Endothelial cell (in vitro differentiated cells): Measurements from ENCODE around the gene KLHL17. TPM values are rescaled to one million over a fixed set of nuclear protein-coding genes. Genes with fewer than 3 reads are reported as not detected.

Experiments used
- DNase-seq: peaks from one replicate; pipeline ENCODE4 v3.0.0; 2021; ENCODE audit warnings: low spot score
- H3K27ac Mint-ChIP-seq: one replicate; pipeline ENCODE4 v1.8.0; 2021; ENCODE audit warnings: mixed read lengths, inconsistent platforms; ENCODE audit not compliant: unreplicated experiment
- H3K27me3 Mint-ChIP-seq: one replicate; pipeline ENCODE4 v1.8.0; 2021; ENCODE audit warnings: mild to moderate bottlenecking, moderate library complexity, mixed read lengths, inconsistent platforms; ENCODE audit not compliant: unreplicated experiment
- H3K36me3 Mint-ChIP-seq: one replicate; pipeline ENCODE4 v1.8.0; 2021; ENCODE audit warnings: mild to moderate bottlenecking, low read depth, mixed read lengths, inconsistent platforms; ENCODE audit not compliant: unreplicated experiment
- H3K4me1 Mint-ChIP-seq: one replicate; pipeline ENCODE4 v1.8.0; 2021; ENCODE audit warnings: mild to moderate bottlenecking, mixed read lengths, inconsistent platforms; ENCODE audit not compliant: unreplicated experiment
- H3K4me3 Mint-ChIP-seq: one replicate; pipeline ENCODE4 v1.8.0; 2021; ENCODE audit warnings: mild to moderate bottlenecking, mixed read lengths, inconsistent platforms; ENCODE audit not compliant: unreplicated experiment
- H3K9me3 Mint-ChIP-seq: one replicate; pipeline ENCODE4 v1.8.0; 2021; ENCODE audit warnings: mixed read lengths, inconsistent platforms; ENCODE audit not compliant: unreplicated experiment
- total RNA-seq: library from RNA; stranded (reverse); fragmentation: NEBNext Ultra II Directional; extraction: Animal tissue kit (Norgen Biotek cat#: 25700); gene quantifications from one replicate; pipeline ENCODE4 v1.2.1, GENCODE V29; 2021; ENCODE audit not compliant: unreplicated experiment
- TF ChIP-seq, protein P1 (sequence below): fragments of 200-600 bp; sonication (generic); IDR thresholded peaks from one replicate; pipeline ENCODE4 v1.5.0; 2021; ENCODE audit warnings: antibody characterized with exemption; ENCODE audit not compliant: unreplicated experiment

KLHL17 gene
- total RNA-seq, 1 donor from 2014 or later = 18.7 TPM

- Mint-ChIP-seq H3K27ac (no peak overlapping the region), H3K4me3 (peak overlapping the region; percentile 49)
- DNase-seq = peak; percentile 9
These were observed 36.7 kb downstream of the KLHL17 start for GRCh38 chr1:996851-997712.

GRCh38 chr1:997713-997992 is 37.3 kb downstream of the KLHL17 start:
- Mint-ChIP-seq H3K36me3 (peaks cover 12% of the 10 kb centered on the region), H3K4me3 (no peak overlapping the region), H3K4me1 (peaks cover 3% of the 10 kb centered on the region), H3K9me3 (peaks cover 2% of the 10 kb centered on the region), H3K27me3 (peaks cover 18% of the 10 kb centered on the region), H3K27ac (no peak overlapping the region)
- DNase-seq = peak; percentile 4
- TF ChIP-seq, protein P1, sequence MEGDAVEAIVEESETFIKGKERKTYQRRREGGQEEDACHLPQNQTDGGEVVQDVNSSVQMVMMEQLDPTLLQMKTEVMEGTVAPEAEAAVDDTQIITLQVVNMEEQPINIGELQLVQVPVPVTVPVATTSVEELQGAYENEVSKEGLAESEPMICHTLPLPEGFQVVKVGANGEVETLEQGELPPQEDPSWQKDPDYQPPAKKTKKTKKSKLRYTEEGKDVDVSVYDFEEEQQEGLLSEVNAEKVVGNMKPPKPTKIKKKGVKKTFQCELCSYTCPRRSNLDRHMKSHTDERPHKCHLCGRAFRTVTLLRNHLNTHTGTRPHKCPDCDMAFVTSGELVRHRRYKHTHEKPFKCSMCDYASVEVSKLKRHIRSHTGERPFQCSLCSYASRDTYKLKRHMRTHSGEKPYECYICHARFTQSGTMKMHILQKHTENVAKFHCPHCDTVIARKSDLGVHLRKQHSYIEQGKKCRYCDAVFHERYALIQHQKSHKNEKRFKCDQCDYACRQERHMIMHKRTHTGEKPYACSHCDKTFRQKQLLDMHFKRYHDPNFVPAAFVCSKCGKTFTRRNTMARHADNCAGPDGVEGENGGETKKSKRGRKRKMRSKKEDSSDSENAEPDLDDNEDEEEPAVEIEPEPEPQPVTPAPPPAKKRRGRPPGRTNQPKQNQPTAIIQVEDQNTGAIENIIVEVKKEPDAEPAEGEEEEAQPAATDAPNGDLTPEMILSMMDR = no peak

More at GRCh38 chr1:996851-997712, 36.7 kb downstream of the KLHL17 start:
- peaks cover 3% of the 10 kb centered on the region for H3K4me1 Mint-ChIP-seq
- peaks cover 14% of the 10 kb centered on the region for H3K36me3 Mint-ChIP-seq
- H3K27me3 Mint-ChIP-seq = peaks cover 18% of the 10 kb centered on the region
- H3K9me3 Mint-ChIP-seq = peaks cover 5% of the 10 kb centered on the region
- TF ChIP-seq, protein P1 = no peak

GRCh38 chr1:997993-998744 is 37.8 kb downstream of the KLHL17 start:
- Mint-ChIP-seq H3K4me1 (peaks cover 5% of the 10 kb centered on the region), H3K27ac (no peak overlapping the region), H3K9me3 (no peaks in the 10 kb centered on the region), H3K36me3 (peaks cover 9% of the 10 kb centered on the region), H3K4me3 (peak overlapping the region; percentile 77), H3K27me3 (peaks cover 16% of the 10 kb centered on the region)
- TF ChIP-seq, protein P1 = no peak
- peak; percentile 30 for DNase-seq

DNA sequence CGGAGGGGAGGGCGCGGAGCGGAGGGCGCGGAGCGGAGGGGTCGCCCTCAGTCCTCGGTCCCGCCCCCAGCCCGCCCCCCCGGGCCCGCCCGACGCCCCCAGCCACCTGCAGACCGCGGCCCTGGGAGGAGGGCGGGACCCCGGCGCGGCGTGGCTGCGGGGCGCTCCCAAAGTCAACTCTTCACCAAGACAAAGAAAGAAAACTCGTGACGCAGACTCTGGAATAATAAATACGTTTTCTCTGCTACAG is 38.3 kb downstream of the KLHL17 start:
- no peak overlapping the region for H3K27ac Mint-ChIP-seq
- peaks cover 16% of the 10 kb centered on the region for H3K27me3 Mint-ChIP-seq
- no peak overlapping the region for H3K4me3 Mint-ChIP-seq
- TF ChIP-seq, protein P1 = no peak
- no peak for DNase-seq
- H3K4me1 Mint-ChIP-seq = peaks cover 8% of the 10 kb centered on the region
- no peaks in the 10 kb centered on the region for H3K9me3 Mint-ChIP-seq
- H3K36me3 Mint-ChIP-seq = peaks cover 9% of the 10 kb centered on the region
